Measurements from ENCODE around the gene ZNF474. TPM values are rescaled to one million over a fixed set of nuclear protein-coding genes. Genes with fewer than 3 reads are reported as not detected.

Gene ZNF474
- total and polyA plus RNA-seq, 2 donors from 2014 or later = 0.38 TPM; not detected in 1

GRCh38 chr5:122150215-122150614, 20.9 kb downstream of the ZNF474 start:
- Histone ChIP-seq H3K36me3 (ENCODE audit: control insufficient read depth in 2 of 3, insufficient read depth in 3 of 3, low read length in 3 of 3) (no peaks in the 10 kb centered on the region), H3K27ac (ENCODE audit: low read depth in 2 of 2, low read length in 2 of 2) (no peak overlapping the region), H3K4me3 (ENCODE audit: low read length in 3 of 3) (no peak overlapping the region), H3K9ac (ENCODE audit: low read length in 3 of 3) (no peak overlapping the region), H3K4me1 (ENCODE audit: control insufficient read depth in 2 of 3, insufficient read depth in 2 of 3, low read depth in 1 of 3, low read length in 3 of 3) (no peaks in the 10 kb centered on the region), H3K9me3 (ENCODE audit: control insufficient read depth in 2 of 3, insufficient read depth in 1 of 3, low read length in 3 of 3) (no peaks in the 10 kb centered on the region), H3K27me3 (ENCODE audit: control insufficient read depth, insufficient read depth, low read length) (no peaks in the 10 kb centered on the region)
- DNase-seq (no peak), FAIRE-seq (no peak)
- intact Hi-C loops (cut with DNase I) = no loop called here
- no peak for TF ChIP-seq CTCF (IDR thresholded peaks at IDR 0.05; ENCODE audit: borderline replicate concordance, extremely low read depth, insufficient read depth)

GRCh38 chr5:122151640-122152039, 22.3 kb downstream of the ZNF474 start:
- DNase-seq = no peak
- Histone ChIP-seq H3K4me1 (ENCODE audit: control insufficient read depth in 2 of 3, insufficient read depth in 2 of 3, low read depth in 1 of 3, low read length in 3 of 3) (no peaks in the 10 kb centered on the region), H3K36me3 (ENCODE audit: control insufficient read depth in 2 of 3, insufficient read depth in 3 of 3, low read length in 3 of 3) (no peaks in the 10 kb centered on the region), H3K27me3 (ENCODE audit: control insufficient read depth, insufficient read depth, low read length) (no peaks in the 10 kb centered on the region), H3K9me3 (ENCODE audit: control insufficient read depth in 2 of 3, insufficient read depth in 1 of 3, low read length in 3 of 3) (no peaks in the 10 kb centered on the region), H3K27ac (ENCODE audit: low read depth in 2 of 2, low read length in 2 of 2) (no peak overlapping the region), H3K9ac (ENCODE audit: low read length in 3 of 3) (no peak overlapping the region), H3K4me3 (ENCODE audit: low read length in 3 of 3) (no peak overlapping the region)
- no peak for FAIRE-seq
- intact Hi-C loops (cut with DNase I) = no loop called here
- TF ChIP-seq CTCF (IDR thresholded peaks at IDR 0.05; ENCODE audit: borderline replicate concordance, extremely low read depth, insufficient read depth) = no peak

GRCh38 chr5:122152266-122152900, 23.0 kb downstream of the ZNF474 start:
- H3K9me3 ChIP-seq (ENCODE audit: control insufficient read depth in 2 of 3, insufficient read depth in 1 of 3, low read length in 3 of 3) = no peaks in the 10 kb centered on the region
- no peak overlapping the region for H3K9ac ChIP-seq (ENCODE audit: low read length in 3 of 3)
- H3K27me3 ChIP-seq (ENCODE audit: control insufficient read depth, insufficient read depth, low read length) = no peaks in the 10 kb centered on the region
- H3K4me1 ChIP-seq (ENCODE audit: control insufficient read depth in 2 of 3, insufficient read depth in 2 of 3, low read depth in 1 of 3, low read length in 3 of 3) = no peaks in the 10 kb centered on the region
- intact Hi-C loops (cut with DNase I) = no loop called here
- H3K36me3 ChIP-seq (ENCODE audit: control insufficient read depth in 2 of 3, insufficient read depth in 3 of 3, low read length in 3 of 3) = no peaks in the 10 kb centered on the region
- FAIRE-seq (no peak), DNase-seq (no peak)
- no peak overlapping the region for H3K4me3 ChIP-seq (ENCODE audit: low read length in 3 of 3)
- H3K27ac ChIP-seq (ENCODE audit: low read depth in 2 of 2, low read length in 2 of 2) = no peak overlapping the region
- no peak for TF ChIP-seq CTCF (IDR thresholded peaks at IDR 0.05; ENCODE audit: borderline replicate concordance, extremely low read depth, insufficient read depth)

GRCh38 chr5:122153230-122153629, 23.9 kb downstream of the ZNF474 start:
- intact Hi-C loops (cut with DNase I) = no loop called here
- H3K27me3 ChIP-seq (ENCODE audit: control insufficient read depth, insufficient read depth, low read length) = no peaks in the 10 kb centered on the region
- DNase-seq (no peak), FAIRE-seq (no peak)
- H3K36me3 ChIP-seq (ENCODE audit: control insufficient read depth in 2 of 3, insufficient read depth in 3 of 3, low read length in 3 of 3) = no peaks in the 10 kb centered on the region
- H3K27ac ChIP-seq (ENCODE audit: low read depth in 2 of 2, low read length in 2 of 2) = no peak overlapping the region
- H3K9me3 ChIP-seq (ENCODE audit: control insufficient read depth in 2 of 3, insufficient read depth in 1 of 3, low read length in 3 of 3) = no peaks in the 10 kb centered on the region
- TF ChIP-seq CTCF (IDR thresholded peaks at IDR 0.05; ENCODE audit: borderline replicate concordance, extremely low read depth, insufficient read depth) = no peak
- H3K9ac ChIP-seq (ENCODE audit: low read length in 3 of 3) = no peak overlapping the region
- no peak overlapping the region for H3K4me3 ChIP-seq (ENCODE audit: low read length in 3 of 3)
- H3K4me1 ChIP-seq (ENCODE audit: control insufficient read depth in 2 of 3, insufficient read depth in 2 of 3, low read depth in 1 of 3, low read length in 3 of 3) = no peaks in the 10 kb centered on the region
